HG03565 (cell line): ENCODE measurements around the gene RAB11FIP4.

ENCODE experiments used
- ATAC-seq: cut with Tn5 transposase; IDR thresholded peaks from one replicate; pipeline ENCODE4 v1.9.1; 2021; ENCODE audit warnings: mild to moderate bottlenecking, moderate library complexity; ENCODE audit not compliant: unreplicated experiment

The RAB11FIP4 gene

DNA sequence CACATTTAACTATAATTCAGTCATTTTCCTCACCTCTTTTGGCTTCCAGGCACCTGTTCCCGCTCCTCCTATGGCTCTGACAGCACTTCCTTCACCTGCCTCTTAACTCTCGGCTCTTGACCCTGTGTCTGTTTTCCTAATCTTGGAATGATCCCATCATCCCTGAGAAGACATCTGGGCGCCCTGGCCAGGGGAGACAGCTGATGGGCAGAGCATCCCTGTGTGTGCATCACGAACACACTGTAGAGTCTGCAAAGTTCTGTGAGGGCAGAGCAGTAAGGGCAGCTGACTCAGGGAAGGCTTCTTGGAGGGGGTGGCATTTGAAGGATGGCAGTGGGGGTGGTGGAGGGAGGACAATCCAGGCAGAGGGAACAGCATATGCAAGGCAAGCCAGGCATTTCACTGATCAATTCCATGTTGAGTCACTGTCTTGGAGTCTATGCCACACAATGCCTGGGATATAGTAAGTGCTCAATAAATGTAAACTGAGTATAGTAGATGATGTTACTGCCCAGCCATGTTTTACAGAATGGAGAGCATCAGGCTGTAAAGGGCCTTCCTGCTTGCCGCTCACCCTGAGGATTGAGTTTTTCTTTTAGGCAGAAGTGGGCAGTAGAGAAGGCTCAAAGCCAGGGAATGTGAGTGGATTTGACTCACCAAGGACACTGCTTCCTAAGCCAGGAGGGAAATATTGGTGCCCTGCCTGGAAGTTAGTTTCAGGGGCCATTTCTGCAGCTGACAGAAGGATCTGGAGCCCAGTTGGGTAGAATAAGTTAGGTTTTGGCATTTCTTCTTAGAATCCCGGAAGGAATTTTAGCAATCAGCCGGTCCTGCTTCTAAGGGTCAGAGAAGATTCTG is 5.8 kb upstream of the RAB11FIP4 start:
- no peak for ATAC-seq

DNA sequence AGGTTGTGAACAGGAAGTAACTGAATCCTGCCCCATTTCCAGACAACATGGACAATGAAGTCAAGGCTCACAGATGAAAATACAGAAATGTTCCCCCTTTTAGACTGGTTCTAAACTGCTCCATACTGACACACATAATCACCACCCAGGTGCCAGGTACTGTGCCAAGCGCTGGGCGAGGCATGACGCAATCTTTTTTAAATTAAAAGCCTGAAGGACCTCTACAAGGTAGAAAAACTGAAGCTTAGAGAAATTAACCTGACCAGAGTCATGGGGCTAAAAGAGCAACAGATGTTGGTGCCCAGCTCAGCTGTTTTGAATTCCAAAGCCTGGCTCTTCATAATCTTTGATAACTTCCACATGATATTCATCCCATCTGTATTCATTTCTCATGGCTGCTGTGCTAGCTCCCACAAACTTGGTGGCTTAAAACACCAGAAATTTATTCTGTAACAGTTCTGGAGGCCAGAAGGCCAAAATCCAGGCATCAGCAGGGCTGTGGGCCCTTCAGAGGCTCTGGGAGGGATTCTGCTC is 4.9 kb upstream of the RAB11FIP4 start:
- ATAC-seq, result no peak

DNA sequence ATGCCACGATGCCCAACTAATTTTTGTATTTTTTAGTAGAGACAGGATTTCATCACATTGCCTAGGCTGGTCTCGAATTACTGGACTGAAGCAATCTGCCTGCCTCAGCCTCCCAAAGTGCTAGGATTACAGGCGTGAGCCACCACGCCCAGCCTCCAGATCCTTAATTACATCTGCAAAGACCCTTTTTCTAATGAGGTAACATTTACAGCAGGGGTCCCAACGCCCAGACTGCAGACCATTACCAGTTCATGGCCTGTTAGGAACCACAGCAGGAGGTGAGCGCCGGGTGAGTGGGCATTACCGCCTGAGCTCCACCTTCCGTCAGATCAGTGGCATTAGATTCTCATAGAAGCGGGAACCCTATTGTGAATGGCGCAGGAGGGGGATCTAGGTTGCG is 4.0 kb upstream of the RAB11FIP4 start:
- ATAC-seq, result no peak

DNA sequence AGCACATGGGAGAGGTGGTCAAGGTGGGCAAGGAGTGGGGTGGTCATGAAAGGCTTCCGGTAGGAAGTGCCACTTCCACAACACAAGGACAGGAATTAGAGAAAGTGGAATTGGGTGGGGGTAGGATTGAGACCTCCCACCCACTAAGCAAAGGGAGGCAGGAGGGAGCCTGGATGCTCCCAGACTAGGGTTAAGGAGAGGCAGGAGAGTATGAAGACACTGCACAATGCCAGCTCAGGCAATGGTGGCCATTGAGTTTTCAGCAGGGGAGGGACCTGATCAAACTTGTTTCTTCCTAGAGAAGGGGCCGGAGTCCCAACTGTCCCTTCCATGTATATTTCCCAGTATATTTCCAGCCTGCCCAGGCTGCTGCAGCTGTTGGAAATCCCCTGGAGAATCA is 3.1 kb upstream of the RAB11FIP4 start:
- ATAC-seq, result no peak

DNA sequence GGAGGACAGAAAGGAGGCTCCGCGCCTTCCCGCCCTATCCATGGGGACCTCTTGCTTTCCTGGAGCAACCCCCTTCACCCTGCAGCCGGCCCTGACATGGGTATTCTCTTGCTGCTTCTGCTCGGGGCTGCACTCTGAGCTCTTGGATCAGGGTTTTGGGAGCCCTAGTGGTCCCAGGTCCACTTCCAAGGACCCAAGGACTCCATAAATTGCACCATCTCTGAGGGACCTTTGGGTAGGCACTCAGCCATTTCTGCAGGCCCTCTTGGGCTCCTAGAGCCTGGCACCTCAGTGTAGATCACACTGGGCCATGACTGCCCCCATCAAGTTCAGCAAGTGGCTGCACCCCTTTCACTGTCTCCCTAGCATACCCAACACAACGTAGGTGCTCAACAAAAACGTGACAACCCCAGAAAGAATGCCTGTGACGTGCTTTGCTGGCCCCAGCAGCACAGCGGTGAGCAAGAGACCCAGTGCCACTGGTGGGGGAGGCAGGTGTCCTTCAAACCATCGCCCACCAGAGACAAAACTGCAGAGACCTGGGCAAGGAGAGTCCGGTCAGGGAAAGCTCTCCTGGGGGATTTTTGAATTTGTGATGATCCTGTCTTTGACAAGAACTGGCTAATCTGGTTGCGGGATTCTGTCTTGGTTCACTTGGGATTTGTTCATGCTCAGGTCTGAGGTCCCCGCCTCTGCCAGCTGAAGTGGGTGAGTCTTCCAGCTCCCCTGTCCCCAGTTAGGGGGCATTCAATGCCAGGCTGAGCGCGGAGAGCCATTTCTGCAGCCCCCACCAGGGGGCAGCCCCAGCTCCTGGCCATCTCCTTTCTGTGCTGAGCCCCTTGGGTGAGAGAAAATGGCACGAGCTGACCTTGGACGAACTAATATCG is 2.5 kb upstream of the RAB11FIP4 start:
- ATAC-seq, result no peak

DNA sequence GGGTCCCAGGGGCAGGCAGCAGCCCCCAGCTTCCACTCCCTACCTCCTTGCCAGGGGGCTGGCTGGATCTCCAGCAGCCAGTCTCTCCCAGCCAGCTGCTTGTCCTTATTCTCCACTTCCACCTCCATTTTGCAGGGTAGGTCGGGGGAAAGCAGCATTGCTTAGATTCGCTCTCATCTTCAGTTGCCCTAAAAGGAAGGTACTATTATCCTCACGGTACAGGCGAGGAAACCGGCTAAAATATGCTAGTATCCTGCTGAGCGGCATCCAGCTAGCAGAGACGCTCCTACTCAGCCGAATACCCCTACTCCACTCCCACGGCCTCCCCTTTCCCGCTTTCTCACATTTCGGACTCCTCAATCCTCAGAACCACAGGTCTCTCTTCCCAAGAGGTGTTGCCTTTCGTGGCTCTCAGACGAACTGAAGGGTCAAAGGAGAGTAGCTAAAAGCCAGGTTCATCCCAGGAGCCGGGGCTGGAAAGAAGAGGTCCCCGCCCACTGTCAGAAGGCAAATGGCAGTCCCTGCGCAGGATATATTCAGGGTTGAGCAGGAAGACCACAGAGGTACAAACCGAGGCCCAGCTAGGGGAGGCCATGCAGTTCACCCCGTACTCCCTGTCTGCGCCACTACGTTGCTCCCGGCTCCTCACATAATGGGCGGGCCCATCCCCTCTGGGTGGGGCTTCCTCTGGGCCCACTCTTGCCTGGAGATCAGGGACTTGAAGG is 1.7 kb upstream of the RAB11FIP4 start:
- ATAC-seq, result no peak

DNA sequence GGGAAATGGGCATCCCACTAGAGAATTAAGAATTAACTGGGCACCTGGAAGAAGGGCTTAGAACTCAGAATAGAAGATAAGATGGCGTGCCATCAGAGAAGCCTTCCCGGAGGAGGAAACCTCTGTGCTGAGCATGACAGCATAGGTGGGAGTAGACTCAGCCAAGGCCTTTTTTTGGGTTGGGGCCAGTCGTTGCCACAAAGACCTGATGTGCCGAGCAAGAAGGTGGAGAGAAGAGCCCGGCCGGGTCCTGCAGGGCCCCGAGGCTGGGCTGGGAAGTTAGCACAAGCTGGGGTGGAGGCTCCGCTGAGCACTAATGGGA is 1.1 kb upstream of the RAB11FIP4 start:
- no peak for ATAC-seq

DNA sequence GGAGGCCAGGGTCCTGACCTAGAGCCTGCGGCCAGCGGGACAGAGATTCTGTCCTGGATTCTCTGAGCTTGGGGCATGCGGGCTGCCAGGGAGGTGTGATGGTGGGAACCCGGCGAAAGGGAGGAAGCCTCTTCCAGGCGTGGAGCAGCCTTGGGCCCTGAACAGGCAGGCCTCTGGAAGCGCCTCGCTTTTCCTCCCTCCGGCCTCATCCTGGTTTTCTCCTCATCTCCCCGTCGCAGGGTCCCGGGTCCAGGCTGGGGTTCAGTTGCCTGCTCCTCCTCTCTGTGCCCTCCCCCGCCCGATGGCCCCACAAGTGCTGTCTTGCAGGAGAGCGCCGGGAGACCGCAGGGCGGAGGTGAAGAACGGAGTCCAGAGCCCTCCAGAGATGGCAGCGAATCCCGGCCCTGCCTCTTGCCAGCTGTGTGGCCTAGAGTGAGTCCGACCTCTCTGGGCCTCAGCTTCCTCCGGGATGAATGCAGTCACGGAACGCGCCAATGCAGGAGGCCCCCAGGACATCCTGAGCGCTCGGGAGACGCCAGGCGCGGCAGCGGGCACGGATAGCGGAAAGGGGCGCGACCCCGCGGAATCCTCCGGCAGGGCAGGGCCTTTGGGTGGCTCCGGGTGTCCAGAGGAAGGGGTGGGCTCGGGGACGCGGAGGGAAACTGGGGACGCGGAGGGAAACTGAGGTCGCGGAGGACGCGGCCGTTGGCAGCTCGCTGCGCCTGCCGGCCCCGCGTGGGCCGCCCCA is 553 bp upstream of the RAB11FIP4 start:
- no peak for ATAC-seq

DNA sequence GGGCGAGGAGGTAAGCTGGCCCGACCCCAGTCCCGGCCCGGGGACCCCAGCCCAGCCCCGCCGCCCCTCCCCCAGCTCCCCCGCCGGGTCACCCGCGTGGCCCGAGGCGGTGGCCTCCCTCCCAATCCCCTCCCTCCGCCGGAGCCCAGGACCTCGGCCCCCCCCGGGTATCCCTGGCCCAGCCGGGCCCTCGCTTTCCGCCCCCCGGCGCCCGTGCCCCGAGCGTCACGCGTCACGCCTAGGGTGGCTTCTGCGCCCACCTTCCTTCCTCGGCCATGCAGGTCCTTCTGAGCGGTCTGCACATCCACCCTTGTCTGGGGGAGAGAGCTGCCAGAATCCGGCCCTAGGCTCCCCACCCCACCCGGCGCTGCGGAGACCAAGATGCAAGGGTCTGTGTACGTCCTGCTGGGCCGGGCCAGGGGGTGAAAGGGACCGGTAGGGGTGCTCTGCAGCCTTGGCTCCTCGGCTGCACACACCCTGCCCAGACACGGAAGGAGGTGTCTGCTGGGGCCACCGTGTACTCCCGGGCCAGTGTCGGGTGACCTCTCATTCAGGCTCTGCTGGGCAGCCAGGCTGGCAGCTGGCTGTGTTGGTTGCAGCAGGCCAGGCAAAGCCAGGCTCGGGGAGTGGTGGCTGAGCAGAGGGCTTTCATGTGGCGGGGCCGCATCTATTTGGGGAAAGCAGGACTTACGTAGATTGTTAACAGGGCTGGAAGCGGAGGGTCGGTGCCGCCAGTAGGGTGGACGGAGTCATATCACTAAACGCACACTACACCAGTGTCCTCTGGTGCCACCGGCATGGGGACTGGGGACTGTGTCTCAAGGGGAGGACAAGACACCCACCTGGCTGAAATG is 754 bp downstream of the RAB11FIP4 start:
- ATAC-seq, result no peak

DNA sequence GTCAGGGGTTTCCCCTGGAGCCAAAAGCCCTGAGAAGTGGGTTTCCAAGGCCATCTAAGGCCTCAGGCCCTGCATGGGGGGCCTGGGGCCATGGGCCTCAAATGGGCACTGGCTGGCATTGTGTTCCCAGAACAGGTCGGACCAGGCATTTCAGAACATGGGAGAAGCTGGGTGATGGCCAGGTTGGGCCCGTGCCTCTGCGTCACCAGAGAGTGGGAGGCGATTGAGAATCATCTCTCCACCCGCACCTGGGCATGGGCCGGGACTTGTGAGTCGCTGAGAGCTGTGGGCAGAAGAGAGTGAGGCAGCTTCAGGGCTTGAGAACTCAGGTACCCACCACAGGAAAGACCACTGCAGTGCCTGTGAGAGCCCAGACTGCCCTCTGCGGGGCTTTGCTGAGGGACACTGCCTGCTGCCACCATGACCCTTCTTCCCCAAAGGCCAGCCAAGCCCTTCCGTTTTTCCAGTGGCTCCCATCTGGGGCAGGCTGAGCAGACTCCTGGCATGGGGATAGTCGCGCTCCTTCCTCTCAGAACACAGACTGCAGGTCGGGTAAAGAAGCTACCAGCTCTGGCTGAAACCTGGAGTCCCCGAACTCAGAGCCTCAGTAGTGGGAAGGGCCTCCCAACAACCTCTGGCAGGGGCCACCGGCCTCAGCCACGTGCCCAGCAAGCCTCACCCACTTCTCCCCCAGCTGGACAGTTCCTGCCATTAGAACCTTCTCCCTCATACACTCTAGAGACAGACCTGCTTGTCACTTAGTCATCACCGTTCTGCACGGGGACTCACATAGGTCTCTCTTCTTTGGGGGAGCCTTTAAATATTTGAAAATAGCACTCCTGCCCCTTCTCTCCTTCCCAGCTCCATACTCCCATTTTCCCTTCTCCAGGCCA is 1.6 kb downstream of the RAB11FIP4 start:
- ATAC-seq, result no peak

DNA sequence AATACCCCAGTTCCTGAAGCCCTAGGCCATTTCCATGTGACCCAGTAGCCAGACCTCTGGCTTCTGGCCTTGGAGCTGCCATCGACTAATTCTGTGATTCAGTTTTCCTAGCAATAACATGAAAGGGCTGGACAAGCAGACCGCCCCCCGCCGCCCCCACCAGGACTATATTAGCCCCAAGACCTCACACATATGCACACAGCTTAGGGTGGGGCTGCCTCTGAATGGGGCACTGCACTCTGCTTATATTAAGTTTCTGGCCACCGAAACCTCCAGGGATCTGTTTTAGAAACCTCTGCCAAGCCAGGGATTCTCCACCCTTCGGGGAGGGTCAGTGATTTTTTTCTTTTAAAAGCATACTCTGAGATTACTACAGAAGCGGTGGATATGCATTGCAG is 2.3 kb downstream of the RAB11FIP4 start:
- ATAC-seq, result no peak

DNA sequence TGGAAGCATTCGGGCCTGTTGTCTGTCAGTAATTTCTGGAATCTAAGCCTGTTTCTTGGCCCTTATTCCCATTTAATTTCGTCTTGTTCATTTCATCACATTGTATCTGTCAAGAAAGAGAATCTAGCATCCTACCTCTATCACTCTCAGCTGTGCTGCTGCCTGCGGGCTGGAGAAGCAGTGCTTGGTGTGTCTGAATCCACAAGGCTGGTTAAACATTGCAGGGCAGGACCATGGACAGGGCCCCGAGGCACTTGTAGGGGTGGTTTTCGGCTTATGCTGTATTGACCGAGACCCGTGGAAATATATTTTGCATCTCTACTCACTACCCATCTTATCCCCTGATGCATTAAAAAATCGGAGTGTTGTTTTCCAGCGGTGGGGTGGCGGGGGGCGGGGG is 3.1 kb downstream of the RAB11FIP4 start:
- ATAC-seq, result no peak

DNA sequence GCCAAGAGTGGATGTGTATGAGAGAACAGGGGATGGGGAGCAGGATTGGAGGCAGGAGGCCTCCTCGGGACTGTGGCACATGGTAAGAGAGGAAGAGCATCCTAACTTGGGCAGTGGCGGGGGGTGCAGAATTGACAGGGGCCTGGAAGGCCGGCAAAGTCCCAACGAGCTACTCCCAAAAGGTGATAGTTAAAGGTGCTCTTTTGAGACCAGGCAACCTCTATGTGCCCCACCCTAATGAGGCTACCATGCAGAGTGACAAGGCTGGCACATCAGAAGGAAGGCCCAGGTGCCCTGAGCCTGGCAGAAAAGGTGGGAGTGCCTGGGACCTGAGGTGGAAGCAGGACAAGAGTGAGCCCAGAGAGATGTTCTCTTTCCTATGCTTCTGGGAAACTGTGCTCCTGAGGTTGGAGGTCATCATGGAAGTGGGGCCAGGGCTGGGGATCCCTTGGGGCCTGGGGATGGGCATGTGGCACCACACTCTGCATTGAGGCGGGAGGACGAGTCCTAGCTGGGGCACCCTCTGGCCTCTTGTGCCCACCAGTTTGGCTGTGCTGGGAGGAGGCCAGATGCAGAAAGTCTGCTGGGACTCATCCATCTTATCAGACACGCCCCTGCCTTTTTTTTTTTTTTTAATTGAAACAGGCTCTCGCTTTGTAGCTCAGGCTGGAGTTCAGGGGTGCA is 5.9 kb downstream of the RAB11FIP4 start:
- ATAC-seq, result no peak

DNA sequence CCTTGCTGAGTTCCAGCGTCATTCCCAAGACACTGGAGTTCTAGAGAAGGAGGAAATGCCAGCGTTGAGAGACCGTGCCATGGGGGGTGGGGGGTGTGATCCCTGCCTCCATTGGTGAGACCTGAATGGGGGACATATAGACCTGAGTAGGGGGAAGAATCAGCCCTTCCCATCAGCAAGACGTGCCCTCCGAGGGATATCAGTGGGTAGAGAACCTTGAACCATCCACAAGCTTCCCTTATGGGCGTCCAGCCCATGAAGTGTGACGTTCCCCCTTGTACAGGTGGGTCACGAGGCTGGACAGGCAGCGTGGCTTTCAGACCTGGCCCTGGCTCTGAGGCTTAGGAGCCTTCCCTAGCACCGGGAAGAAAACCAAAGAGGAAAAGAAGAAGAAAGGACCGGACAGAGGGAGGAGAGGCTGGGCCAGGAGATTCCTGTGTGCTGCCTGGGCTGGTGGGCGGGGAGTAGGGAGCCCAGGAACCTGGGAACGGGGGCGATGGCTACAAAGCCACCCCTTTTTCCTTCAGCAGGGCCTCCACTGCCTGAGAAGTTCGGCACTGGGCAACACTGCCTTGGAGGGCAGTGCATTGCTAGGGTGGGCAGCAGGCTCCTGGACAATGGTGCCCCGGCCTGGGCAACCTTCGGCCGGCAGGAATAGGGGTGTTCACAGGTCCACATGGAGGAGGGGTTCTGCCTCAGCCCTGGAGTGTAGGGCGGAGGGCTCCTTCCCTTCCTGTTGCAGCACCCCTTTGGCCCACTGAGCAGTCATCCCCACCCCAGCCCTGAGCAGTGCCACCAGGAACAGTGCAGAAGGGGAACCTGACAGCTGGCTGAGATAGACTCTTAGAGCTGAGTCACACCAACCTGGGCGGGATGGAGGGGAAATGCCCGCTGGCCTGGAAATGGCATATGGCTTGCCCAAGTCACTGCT is 7.2 kb downstream of the RAB11FIP4 start:
- ATAC-seq, result no peak

DNA sequence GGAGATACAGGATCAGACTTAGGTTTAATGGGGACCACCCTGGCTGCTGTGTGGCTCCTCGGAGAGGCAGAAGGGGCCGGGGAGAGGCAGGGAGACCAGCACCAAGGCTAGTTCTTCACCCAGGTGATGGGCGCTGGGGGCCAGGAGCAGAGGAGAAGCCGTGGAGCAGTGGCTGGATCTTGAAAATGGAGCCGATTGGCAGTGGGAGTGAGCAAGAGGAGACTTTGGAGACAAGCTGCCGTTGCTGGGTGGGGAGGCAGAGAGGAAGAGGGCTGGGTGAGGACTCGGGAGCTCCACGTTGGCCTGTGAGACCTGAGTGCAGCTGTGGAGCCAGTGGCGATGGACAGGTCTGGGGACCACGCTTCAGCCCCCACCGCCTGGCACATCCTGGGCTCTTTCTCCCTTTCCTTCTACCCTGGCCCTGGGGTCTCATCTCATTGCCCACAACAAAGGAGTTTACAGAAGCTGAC is 9.0 kb downstream of the RAB11FIP4 start:
- no peak for ATAC-seq

DNA sequence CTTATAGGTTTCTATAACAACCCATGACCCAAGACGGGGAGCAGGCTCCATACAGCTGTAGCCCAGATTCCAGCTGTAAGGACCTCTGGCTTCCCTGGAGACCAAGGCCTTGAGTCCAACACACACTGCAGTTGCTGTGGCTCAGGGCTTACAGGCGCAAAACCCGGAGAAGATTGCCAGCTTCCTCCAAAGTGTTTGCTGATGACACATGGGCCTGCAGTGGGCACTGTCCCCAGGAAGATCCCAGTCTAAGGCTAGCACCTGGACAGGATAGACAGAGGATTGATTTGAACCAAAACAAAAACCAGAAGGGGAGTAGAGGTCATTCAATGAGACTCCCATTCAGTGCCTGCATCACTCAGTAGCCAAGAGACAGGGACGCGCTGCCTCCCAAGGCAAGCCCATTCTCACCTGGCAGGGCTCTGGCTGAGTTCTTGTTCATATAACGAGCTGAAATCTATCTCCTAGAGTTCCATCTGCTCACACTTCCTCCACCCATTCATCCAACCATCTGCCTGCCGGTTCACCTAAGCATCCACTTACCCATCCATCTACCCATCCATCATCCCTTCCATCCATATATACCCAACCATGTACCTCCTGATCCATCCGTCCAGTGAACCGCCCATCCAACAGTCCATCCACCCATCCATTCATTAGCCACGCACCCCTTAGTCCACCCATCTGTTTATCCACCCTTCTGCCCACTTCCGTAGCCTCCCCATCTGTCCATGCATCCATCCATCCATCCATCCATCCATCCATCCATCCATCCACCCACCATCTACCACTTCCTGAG is 10.2 kb downstream of the RAB11FIP4 start:
- no peak for ATAC-seq
